ENCODE measurements around the gene CD28.

- TF ChIP-seq CTCF (IDR thresholded peaks at IDR 0.05) (no peak), POLR2AphosphoS5 (IDR thresholded peaks at IDR 0.05; ENCODE audit: insufficient read depth in 1 of 2, low read depth in 1 of 2) (no peak)
Observed at GRCh38 chr2:203694191-203694590, 12.2 kb upstream of the CD28 start.

All from vagina (tissue), 2 donors.